ENCODE measurements around the gene MSI1. TPM values are rescaled to one million over a fixed set of nuclear protein-coding genes. Genes with fewer than 3 reads are reported as not detected.

The MSI1 gene
- total RNA-seq, 4 donors from 2014 or later = 0.33 to 1.6 TPM; not detected in 2

- DNase-seq = no peak
- no peaks in the 10 kb centered on the region for H3K27me3 ChIP-seq
- intact Hi-C loops (cut with DNase I) = no loop called here
- no peak overlapping the region for H3K4me3 ChIP-seq (replicated peaks in 1 of 3)
- no peak overlapping the region for H3K27ac ChIP-seq
- 100% methylated on average over 1 of the region's 1 CpG for WGBS, 2 donors
- H3K4me1 ChIP-seq = no peaks in the 10 kb centered on the region
- H3K9me3 ChIP-seq = no peaks in the 10 kb centered on the region
- no peak for TF ChIP-seq CTCF (IDR thresholded peaks at IDR 0.05)
- no peak for TF ChIP-seq POLR2A (IDR thresholded peaks at IDR 0.05)
- H3K36me3 ChIP-seq = no peaks in the 10 kb centered on the region
These were observed 21.7 kb upstream of the MSI1 start for GRCh38 chr12:120390540-120391120.

- no peak for TF ChIP-seq CTCF (IDR thresholded peaks at IDR 0.05)
- TF ChIP-seq POLR2A (IDR thresholded peaks at IDR 0.05) = no peak
- H3K4me1 ChIP-seq = no peaks in the 10 kb centered on the region
- no peaks in the 10 kb centered on the region for H3K27me3 ChIP-seq
- no peak overlapping the region for H3K27ac ChIP-seq
- no peak for DNase-seq
- WGBS, 2 donors = 9 to 10% methylated on average over 24 of the region's 24 CpGs
- H3K9me3 ChIP-seq = no peaks in the 10 kb centered on the region
- H3K4me3 ChIP-seq (replicated peaks in 1 of 3) = no peak overlapping the region
- no peaks in the 10 kb centered on the region for H3K36me3 ChIP-seq
- intact Hi-C loops (cut with DNase I) = no loop called here
These were observed 19.9 kb upstream of the MSI1 start for GRCh38 chr12:120388691-120389481.

DNA sequence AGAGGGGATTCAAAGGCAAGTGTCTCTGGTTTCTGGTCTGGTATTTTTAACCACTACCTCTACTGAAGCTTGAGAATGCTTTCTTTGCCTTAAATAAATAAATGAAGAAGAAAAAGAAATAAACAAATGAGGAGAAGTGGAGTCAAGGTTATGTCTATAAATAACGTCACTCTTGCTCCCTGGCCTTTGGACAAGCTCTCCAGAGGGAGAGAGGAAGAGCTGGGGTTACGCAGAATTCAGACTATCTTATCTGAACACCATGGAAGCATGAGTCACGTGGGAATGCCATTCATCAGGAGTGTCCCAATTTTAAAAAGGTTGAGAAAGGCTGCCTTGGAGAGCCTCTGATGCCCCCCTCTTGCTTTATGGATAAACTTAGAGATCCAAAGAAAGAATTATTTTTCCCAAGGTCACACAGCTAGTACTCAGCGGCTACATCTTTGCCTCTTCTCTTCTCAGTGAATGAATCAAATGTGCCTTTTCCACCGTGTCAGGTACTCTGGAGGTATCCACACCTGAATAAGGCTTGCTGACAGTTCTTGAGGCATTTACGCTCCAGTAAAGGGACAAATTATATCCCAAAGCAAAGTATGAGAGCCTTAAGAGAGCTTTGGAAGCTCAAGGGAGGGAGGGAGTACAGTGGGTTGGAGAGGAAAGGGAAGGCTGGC is 12.9 kb upstream of the MSI1 start:
- 38 to 42% methylated on average over 6 of the region's 6 CpGs for WGBS, 2 donors
- TF ChIP-seq CTCF (IDR thresholded peaks at IDR 0.05) (no peak), POLR2A (IDR thresholded peaks at IDR 0.05) (no peak)
- no peaks in the 10 kb centered on the region for H3K36me3 ChIP-seq

GRCh38 chr12:120378036-120378435 is 9.1 kb upstream of the MSI1 start:
- Histone ChIP-seq H3K36me3 (no peaks in the 10 kb centered on the region), H3K27me3 (no peaks in the 10 kb centered on the region), H3K9me3 (no peaks in the 10 kb centered on the region), H3K4me3 (replicated peaks in 1 of 3) (no peak overlapping the region), H3K27ac (no peak overlapping the region), H3K4me1 (no peaks in the 10 kb centered on the region)
- no peak for TF ChIP-seq POLR2A (IDR thresholded peaks at IDR 0.05)
- WGBS, 2 donors = 82 to 83% methylated on average over 5 of the region's 5 CpGs
- no peak for DNase-seq
- intact Hi-C loops (cut with DNase I) = no loop called here

More for the DNA sequence above, 12.9 kb upstream of the MSI1 start:
- Histone ChIP-seq H3K9me3 (no peaks in the 10 kb centered on the region), H3K4me3 (replicated peaks in 1 of 3) (no peak overlapping the region), H3K27me3 (no peaks in the 10 kb centered on the region), H3K4me1 (no peaks in the 10 kb centered on the region), H3K27ac (no peak overlapping the region)
- intact Hi-C loops (cut with DNase I) = no loop called here
- no peak for DNase-seq

DNA sequence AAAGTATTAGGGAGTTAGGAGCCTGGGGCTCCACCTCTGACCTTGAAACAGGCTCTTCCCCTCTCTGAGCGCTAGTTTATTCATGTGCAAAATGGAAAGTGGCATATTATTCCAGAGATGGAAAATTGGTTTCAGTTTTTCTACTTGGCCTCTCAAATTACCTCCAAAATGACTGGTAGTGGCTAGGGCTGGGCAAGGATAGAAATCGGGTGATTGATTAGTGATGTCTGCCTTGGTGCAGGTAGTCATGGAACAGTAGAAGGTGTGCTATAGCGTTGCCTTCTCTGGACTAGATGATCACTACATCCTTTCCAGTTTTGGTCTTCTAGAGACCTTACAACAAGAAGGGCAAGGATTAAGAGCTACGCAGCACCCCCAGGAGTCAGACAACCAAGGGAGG is 8.6 kb upstream of the MSI1 start:
- Histone ChIP-seq H3K27me3 (no peaks in the 10 kb centered on the region), H3K9me3 (no peaks in the 10 kb centered on the region), H3K36me3 (no peaks in the 10 kb centered on the region), H3K27ac (no peak overlapping the region), H3K4me1 (no peaks in the 10 kb centered on the region), H3K4me3 (replicated peaks in 1 of 3) (no peak overlapping the region)
- intact Hi-C loops (cut with DNase I) = no loop called here
- no peak for DNase-seq
- 86 to 93% methylated on average over 4 of the region's 4 CpGs for WGBS, 2 donors
- no peak for TF ChIP-seq POLR2A (IDR thresholded peaks at IDR 0.05)
- TF ChIP-seq CTCF (IDR thresholded peaks at IDR 0.05) = no peak

All from thyroid gland (tissue), 4 donors.